Kidney tubule cell (primary cell): ENCODE data around the gene SLC4A9.
A peak's percentile ranks its signal among the peaks of the same experiment; 100 is the strongest.
"Not testable (repeated sequence)": the region's sequence is repeated elsewhere in the genome, so short reads cannot be mapped to it uniquely, and the experiment has no call there.

Experiments used
- DNase-seq: peaks from one replicate; pipeline ENCODE4 v3.0.0-alpha.2; 2018; ENCODE audit warnings: low spot score

The SLC4A9 gene

DNA sequence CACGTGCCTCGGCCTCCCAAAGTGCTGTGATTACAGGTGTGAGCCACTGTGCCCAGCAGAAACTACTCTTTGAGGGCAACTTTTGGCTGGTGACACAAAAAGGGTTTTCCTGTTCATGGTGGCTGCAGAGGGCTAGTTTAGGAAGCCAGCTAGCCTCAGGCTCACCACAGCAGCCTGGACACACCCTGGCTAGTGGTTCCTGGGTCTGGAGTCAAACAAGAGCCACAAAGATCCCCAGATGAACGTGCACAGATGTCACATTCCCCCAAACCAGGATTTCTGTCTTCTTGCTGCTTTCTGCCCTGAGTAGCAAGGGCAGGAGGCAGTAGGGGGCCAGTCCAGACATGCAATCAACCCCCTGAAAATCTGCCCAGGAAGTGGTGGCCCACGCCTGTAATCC, 20.4 kb upstream of the SLC4A9 start:
- no peak for DNase-seq

DNA sequence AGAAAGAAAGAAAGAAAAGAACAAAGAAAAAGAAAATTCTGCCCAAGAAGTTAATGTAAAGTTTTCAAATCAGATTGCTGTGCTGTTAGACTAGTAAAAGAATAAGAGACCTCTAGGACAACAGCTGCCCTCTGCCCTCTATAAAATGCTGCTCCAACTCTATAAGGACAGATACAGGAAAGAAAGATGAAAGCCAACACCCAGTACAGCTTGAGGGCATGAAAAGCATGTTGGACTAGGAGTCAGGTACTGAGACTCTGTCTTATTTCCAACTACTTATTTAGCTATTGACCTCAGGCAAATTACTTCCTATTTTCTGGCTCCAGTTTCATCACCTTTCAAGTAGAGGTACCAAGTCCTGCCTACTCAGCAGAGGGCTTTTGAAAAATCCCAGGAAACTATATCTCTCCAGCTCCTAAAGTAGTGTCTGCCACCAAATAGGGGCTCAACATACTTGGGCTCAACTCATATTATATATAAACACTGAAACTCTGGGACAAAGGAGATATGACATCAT, 19.3 kb upstream of the SLC4A9 start:
- no peak for DNase-seq

GRCh38 chr5:140341591-140341990, 18.4 kb upstream of the SLC4A9 start:
- DNase-seq, result peak; percentile 33

- DNase-seq, result no peak
These were observed 17.7 kb upstream of the SLC4A9 start for GRCh38 chr5:140342287-140342686.

GRCh38 chr5:140342896-140343295, 17.1 kb upstream of the SLC4A9 start:
- no peak for DNase-seq

DNA sequence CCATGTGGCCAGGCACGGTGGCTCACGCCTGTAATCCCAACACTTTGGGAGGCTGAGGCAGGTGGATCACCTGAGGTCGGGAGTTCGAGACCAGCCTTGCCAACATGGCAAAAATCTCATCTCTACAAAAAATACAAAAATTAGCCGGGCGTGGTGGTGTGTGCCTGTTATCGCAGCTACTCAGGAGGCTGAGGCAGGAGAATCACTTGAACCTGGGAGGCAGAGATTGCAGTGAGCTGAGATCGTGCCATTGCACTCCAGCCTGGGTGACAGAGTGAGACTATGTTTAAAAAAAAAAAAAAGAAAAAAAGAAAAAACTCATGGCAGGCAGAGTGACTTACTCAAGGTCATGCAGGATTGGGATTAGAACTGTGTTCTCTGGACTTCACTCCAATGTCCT, 16.1 kb upstream of the SLC4A9 start:
- DNase-seq, result not testable (repeated sequence)

DNA sequence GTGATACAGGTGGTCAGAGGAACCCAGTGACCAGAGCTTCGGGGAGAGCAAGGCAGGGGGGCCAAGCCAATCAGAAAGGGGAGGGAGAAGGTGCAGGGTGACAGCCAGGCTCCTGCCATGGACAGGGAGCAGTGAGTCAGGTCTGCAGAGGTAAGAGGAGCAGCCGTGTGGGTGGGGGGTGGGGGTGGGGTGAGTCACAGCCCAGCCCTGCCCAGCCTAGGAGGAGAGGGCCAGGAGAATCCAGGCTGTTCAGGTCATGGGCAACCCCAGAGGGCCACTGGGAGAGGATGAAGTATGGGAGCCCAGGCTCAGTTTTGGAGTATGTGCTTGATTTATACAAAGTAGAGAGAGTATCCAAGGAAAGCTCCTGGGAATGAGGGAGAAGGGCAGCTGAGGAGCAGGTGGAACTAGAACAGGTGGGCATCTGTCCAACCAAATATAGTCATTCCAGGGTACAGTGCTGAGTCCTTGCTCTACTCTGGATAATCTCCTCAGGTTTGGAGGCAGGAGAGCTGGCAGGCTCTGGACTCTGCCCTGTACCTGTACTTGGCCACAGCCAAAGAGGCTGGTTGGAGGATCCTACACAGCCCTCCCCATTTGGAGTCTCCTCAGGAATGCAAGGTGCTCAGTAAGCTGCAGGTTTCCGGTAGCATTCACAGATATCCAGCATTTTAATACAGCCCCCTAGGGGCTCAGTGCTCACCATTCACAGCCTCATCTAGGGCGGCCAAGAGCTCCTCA, 15.1 kb upstream of the SLC4A9 start:
- peak; percentile 91 for DNase-seq

DNA sequence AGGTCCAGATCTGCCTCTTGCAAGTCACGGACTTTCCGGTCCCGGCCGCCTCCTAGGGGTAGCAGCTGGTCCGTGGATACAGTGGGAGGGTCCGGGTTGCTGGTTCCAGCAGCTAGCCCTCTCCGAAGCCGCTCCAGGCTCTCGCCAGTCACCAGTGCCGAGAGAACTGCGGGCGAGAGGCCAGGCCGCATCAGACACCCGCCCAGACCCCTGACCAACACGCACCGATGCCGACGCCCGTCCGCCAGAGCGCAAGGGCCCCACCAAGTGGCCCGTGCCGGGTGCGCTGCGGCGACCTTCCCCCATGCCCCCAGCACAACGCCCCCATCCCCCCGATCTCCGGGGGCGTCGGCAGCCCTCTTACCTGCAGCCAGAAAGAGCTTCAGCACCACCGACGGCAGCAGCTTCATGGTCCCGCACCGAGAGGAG, 14.1 kb upstream of the SLC4A9 start:
- peak; percentile 63 for DNase-seq

DNA sequence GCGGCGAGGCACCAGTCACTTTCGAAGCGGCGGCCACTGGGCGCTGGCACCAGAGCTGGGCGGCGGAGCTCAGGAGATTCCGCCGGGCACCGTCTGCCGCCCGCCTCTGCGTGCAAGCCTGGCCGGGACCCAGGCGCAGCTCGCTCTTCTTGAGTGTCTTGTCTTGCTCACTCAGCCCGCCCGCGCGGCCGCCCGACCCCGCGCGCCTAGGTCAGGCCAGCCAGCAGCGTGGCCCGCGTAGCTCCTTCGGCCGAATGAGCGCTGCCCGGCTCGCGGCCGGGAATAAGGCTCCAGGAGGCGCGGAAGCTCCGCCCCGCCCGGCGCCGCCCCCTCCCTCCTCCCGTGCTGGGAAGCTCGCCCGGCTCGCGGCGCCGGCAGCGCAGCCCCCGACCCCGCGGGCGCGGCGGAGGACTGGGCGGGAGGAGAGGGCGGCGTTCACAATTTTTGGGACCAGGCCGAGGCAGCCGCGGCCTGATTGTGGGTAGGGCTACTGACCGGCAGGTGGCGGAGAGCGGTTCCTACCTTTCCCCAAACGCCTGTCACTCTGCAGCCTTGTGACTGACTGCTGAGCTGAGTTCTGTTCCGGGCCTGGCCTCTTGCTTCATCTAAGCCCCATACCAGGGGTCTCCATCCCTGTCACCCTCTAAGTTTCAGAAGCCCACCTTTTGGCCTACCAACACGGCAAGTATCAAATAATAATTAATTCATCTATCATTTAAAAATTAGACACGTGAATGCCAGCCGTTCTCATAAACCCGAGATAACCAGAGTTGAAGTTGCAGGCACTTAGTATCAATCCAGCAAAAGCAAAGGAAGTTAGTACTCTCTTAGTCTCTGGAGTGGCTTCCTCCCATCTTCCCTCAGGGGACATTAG, 13.4 kb upstream of the SLC4A9 start, which contains the start of gene HBEGF:
TSS of gene HBEGF (minus strand) at position 256 of the 874 bp plus-strand sequence. CDS start 275 bp downstream, outside the sequence.
- peak; percentile 92 for DNase-seq

GRCh38 chr5:140347360-140347759, 12.6 kb upstream of the SLC4A9 start:
- no peak for DNase-seq

DNA sequence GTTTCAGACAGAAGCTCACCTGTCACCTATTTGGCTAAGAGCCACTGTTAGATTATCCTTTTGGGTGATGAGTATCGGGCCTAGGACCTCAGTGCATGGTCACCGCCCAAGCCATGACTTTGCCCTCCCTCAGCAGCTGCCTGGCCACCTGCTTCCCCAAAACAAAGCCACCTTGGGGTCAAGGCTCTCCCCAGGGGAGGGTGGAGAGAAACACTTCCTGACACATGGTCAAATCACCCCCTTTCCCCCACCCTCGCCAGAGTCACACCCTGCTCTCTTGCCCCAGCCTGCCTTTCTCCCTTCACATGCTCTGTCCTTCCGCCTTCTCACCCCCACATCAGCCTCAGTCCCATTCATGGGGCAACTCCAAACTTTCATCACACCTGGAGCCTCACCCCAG, 11.9 kb upstream of the SLC4A9 start:
- no peak for DNase-seq

GRCh38 chr5:140349244-140349643, 10.8 kb upstream of the SLC4A9 start:
- peak; percentile 76 for DNase-seq

DNA sequence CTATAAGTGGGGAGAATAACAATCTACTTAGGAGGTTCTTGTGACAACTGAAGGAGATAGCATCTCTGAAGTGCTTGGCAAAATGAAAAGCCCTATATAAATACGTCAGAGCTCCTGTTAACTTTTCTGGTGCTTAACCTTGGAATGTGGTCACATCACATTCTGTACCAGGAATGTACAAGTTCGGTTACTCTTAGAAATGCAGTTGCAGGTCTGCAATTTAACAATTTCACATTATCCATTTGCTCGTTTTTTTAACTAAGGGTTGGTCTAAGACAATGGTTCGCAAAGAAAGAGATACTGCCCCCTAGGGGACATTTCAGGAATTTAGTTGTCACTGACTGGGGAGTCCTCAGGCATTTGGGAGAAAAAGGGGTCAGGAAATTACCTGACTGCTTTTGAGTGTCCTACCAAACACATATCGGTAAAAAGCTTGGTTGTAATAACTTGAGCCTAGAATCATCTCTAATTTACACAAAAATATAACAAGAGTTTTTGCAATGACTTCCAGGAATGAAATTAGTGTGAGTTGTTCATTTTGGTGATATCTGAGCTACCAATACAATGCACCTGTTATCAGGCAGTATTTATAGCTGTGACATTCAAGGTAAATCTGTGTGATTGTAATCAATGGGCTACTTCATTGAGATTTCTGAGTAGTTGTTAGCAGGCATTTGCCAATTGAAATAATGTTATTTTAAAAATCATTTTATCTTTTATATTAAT, 8.2 kb upstream of the SLC4A9 start:
- DNase-seq, result peak; percentile 77

- DNase-seq, result no peak
These were observed 4.4 kb upstream of the SLC4A9 start for GRCh38 chr5:140355546-140355945.

- no peak for DNase-seq
These were observed 2.9 kb upstream of the SLC4A9 start for GRCh38 chr5:140356853-140357725.

- DNase-seq, result peak; percentile 91
These were observed 2.3 kb upstream of the SLC4A9 start for GRCh38 chr5:140357726-140358093.

GRCh38 chr5:140358738-140359310, 1.2 kb upstream of the SLC4A9 start:
- peak; percentile 56 for DNase-seq

DNA sequence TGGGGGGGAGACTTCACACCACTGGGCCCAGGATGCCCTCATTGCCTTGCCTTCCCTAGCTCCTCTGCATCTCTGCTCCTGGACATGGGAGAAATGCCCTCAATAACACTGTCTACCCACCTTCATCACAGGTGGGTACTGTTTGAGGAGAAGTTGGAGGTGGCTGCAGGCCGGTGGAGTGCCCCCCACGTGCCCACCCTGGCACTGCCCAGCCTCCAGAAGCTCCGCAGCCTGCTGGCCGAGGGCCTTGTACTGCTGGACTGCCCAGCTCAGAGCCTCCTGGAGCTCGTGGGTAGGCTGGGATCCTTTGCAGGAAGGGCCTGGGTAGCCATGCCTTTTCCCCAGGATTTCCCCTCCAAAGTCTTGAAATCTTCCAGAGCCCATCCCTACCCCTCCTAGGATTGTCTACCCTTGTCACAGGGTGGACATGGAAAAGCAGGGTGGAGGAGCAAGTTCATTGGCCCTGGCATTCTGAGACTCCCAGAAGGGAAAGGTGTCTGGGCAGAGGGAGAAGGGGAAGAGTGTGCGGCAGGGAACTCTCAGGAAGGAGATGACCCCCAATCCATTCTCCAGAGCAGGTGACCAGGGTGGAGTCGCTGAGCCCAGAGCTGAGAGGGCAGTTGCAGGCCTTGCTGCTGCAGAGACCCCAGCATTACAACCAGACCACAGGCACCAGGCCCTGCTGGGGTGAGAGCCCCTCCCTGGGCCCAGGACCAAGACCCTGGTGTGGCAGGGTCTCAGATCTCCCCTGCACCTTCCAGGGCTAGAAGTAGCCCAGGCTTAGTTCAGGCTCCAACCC, 886 bp downstream of the SLC4A9 start:
- DNase-seq, result no peak

DNA sequence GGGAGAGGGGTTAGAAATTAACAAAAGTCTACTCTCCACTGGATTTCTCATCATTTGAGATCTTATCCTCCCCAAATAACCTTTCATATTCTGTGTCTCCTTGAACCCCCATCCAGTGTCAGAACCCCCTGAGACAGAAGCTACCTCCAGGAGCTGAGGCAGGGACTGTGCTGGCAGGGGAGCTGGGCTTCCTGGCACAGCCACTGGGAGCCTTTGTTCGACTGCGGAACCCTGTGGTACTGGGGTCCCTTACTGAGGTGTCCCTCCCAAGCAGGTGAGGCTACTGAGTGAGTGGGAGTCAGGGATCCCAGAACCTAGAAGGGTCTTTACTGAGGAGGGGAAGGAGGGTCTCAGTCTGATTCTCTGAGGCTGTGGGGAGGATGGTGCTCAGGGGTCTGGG, 1.9 kb downstream of the SLC4A9 start:
- DNase-seq, result no peak

GRCh38 chr5:140362311-140362710, 2.3 kb downstream of the SLC4A9 start:
- no peak for DNase-seq
